HG02938 (cell line): ENCODE results near the gene ZNF181.

Experiments
- ATAC-seq: cut with Tn5 transposase; IDR thresholded peaks from one replicate; pipeline ENCODE4 v1.9.1; 2021; ENCODE audit warnings: mild to moderate bottlenecking, moderate library complexity; ENCODE audit not compliant: unreplicated experiment

Gene ZNF181

GRCh38 chr19:34757441-34757840 lies 23.4 kb downstream of the ZNF181 start:
- no peak for ATAC-seq

- no peak for ATAC-seq
These were observed 25.3 kb downstream of the ZNF181 start for GRCh38 chr19:34759218-34759917.

GRCh38 chr19:34766386-34766785 lies 32.3 kb downstream of the ZNF181 start:
- no peak for ATAC-seq

- ATAC-seq: no peak
These were observed 33.9 kb downstream of the ZNF181 start for GRCh38 chr19:34767951-34768350.

GRCh38 chr19:34772697-34773554 lies 38.9 kb downstream of the ZNF181 start, which contains the start of gene ZNF599:
Gene ZNF599, minus strand, starts transcription at chr19:34773215. Its CDS starts 374 bp downstream, at chr19:34772841.
- ATAC-seq: peak; percentile 97

DNA sequence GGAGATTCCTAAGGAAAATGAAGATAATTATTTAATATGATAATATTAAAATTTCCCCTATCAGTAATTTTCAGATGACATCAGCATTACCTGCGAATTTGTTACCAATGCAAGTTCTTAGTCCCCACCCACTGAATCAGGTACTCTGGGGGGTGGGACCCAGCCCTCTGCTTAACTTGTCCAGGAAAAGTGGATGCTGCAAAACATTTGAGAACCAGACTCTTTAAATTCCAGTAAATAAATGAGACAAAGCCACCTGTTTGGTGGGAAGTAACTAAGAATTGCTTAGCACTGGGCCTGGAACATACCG lies 39.5 kb downstream of the ZNF181 start:
- ATAC-seq: no peak

- no peak for ATAC-seq
These were observed 40.8 kb downstream of the ZNF181 start for GRCh38 chr19:34774857-34775256.

GRCh38 chr19:34778342-34778741 lies 44.3 kb downstream of the ZNF181 start:
- ATAC-seq: no peak

- ATAC-seq: no peak
These were observed 45.6 kb downstream of the ZNF181 start for GRCh38 chr19:34779652-34780051.

DNA sequence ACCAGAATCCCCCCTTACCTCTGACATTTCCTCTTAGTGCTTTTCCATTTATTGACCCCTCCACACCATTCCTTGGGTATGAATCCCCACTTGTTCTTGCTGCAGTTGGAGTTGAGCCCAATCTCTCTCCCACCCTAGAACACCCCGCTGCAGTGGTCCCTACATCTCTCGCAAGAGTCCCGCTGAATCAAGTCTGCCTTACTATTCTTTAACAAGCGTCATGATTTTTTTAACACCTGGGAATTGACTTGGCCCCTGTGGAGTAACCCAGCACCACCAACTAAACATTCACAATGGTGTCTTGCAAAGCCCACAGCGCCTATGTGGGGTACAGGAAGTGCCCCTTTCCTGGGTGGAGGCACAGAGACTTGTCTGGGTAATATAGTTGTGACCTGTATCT lies 52.2 kb downstream of the ZNF181 start:
- no peak for ATAC-seq

GRCh38 chr19:34787059-34787824 lies 53.2 kb downstream of the ZNF181 start:
- no peak for ATAC-seq

DNA sequence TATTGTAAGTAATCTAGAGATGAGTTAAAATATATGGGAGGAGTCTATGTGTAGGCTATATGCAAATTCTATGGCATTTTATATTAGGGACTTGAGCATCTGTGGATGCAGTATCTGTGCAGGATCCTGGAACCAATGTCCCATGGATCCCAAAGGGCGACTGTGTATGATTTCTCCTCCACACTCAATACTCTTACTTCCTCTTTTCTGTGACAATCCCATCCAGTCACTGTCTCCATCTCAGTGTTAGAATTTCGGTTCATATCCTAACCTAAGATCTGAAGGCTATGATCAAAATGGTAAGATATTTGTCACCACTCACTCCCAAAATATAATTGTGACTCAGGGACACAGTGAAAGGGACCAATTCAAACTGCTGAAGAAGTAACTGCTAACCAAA lies 54.0 kb downstream of the ZNF181 start:
- ATAC-seq: no peak

DNA sequence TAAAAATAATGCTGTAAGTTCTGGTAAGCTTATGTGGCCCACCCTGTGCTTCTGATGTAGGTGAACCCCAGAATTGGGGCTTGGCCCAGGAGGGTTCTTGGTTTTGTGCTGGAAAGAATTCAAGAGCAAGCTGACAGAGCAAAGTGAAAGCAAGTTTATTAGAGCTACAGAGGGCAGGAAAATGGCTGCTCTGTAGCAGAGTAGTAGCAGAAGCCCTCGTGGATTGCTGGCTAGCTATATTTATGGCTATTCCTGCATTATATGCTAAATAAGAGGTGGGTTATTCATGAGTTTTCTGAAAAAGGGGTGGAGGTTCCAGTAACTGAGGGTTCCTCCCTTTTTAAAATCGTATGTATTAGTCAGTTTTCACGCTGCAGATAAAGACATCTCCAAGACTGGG lies 59.5 kb downstream of the ZNF181 start:
- ATAC-seq: no peak

DNA sequence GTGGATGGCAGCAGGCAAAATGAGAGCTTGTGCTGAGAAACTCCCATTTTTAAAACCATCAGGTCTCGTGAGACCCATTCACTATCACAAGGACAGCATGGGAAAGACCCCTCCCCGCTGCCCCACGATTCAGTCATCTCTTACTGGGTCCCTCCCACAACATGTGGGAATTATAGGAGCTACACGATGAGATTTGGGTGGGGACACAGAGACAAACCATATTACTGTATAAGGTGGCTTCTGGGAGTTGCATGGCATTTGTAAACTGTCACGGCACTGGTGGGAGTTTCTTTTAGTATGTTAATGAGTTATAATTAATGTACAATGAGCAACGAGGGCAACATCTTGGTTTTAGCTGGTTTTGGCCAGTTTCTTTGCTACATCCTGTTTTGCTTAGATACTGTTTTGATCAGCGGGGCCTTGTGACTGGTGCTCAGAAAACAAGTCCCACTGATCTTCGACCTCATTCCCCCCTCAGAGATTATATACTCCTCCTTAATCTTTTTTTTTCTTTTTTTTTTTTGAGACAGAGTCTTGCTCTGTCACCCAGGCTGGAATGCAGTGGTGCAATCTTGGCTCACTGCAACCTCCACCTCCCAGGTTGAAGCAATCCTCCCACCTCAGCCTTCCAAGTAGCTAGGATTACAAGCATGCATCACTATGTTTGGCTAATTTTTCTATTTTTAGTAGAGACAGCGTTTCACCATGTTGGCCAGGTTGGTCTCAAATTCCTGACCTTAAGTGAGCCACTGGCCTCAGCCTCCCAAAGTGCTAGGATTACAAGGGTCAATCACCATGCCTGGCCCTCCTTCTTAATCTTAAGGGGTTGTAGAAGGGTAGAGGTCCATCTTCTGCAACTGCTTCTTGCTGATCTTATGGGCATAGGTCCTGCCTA lies 60.3 kb downstream of the ZNF181 start:
- no peak for ATAC-seq
